ENCODE data around the gene XAGE1A. TPM values are rescaled to one million over a fixed set of nuclear protein-coding genes. Genes with fewer than 3 reads are reported as not detected.
"Not testable (repeated sequence)": the region's sequence is repeated elsewhere in the genome, so short reads cannot be mapped to it uniquely, and the experiment has no call there.

The XAGE1A gene
- polyA plus RNA-seq, 1 donor (not counting 4 experiments of a cell fraction or from before 2014, with no cell fraction given) = not detected

GRCh38 chrX:52542311-52542710 lies 46.7 kb downstream of the XAGE1A start:
- no peaks in the 10 kb centered on the region for H4K20me1 ChIP-seq (ENCODE audit: control insufficient read depth, extremely low read depth, insufficient read depth, low read length)
- no peaks in the 10 kb centered on the region for H3K36me3 ChIP-seq (ENCODE audit: control insufficient read depth in 2 of 2, extremely low read depth in 1 of 2, insufficient read depth in 2 of 2, low read length in 2 of 2)
- H2AFZ ChIP-seq (ENCODE audit: control insufficient read depth, low read length) = no peak overlapping the region
- no peak for FAIRE-seq
- peaks cover 4% of the 10 kb centered on the region for H3K9me3 ChIP-seq (ENCODE audit: control insufficient read depth, low read depth, low read length)
- H3K27ac ChIP-seq (ENCODE audit: control insufficient read depth, insufficient read depth, low read length) = no peak overlapping the region
- no peaks in the 10 kb centered on the region for H3K27me3 ChIP-seq (ENCODE audit: control insufficient read depth, extremely low read depth, insufficient read depth, low read length)
- no peak overlapping the region for H3K4me2 ChIP-seq (ENCODE audit: control insufficient read depth, extremely low read depth, insufficient read depth, low read depth, low read length)
- DNase-seq (ENCODE audit: low read depth, low spot score) = no peak
- dilution Hi-C loops (cut with MboI; ENCODE audit: extremely low pct_ligation_motif_present, low sequenced_read_pairs) = no loop called here
- TF ChIP-seq CTCF (optimal IDR thresholded peaks at IDR 0.05 in 1 of 3, IDR thresholded peaks at IDR 0.05 in 1 of 3, conservative IDR thresholded peaks at IDR 0.05 in 1 of 3; ENCODE audit: extremely low read depth in 1 of 3, insufficient read depth in 2 of 3, low read length in 3 of 3) (no peak), EZH2 (IDR thresholded peaks at IDR 0.05; ENCODE audit: low read length) (no peak)
- H3K79me2 ChIP-seq (ENCODE audit: control insufficient read depth, insufficient read depth, low read length) = no peaks in the 10 kb centered on the region
- H3K4me3 ChIP-seq (ENCODE audit: control insufficient read depth in 2 of 3, extremely low read depth in 1 of 3, insufficient read depth in 2 of 3, low read depth in 1 of 3, low read length in 3 of 3) = no peak overlapping the region
- H3K9ac ChIP-seq (ENCODE audit: control insufficient read depth, extremely low read depth, insufficient read depth, low read length) = no peak overlapping the region
- no peaks in the 10 kb centered on the region for H3K9me1 ChIP-seq (ENCODE audit: control insufficient read depth, extremely low read depth, insufficient read depth, low read length)
- H3K4me1 ChIP-seq (ENCODE audit: control insufficient read depth, extremely low read depth, insufficient read depth, low read length) = no peaks in the 10 kb centered on the region

DNA sequence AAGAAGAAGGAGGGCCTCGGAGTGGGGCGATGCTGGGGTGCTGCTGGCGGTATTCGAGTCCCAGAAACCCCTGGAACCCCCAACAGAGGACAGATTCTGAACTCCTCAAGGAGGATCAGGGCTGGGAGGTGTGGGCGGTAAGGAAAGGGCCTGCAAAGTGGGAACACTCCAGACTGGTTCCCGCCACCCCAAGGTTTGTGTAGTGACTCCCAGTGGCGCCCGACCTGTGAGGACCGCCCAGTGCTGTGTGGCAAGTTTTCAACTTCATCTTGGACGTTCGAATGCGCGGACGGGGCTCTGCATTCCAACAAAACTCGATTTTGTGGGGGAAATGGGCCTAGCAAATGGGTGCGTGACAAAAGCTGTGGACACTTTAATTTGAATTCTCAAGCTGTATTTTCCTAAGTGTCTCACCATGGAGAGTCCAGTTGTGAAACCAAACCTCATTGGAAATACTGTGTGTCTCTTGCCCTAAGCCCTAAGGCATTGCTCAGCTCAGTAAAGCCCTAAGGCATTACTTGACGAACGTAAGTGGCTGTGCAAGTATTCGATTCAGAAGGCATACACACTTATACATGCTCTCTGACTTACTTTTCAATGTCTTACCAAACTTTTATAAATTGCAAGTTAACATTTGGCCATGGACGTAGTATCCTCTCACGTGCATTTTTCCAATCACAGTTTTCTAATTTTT lies 48.7 kb downstream of the XAGE1A start:
- Histone ChIP-seq H2AFZ (ENCODE audit: control insufficient read depth, low read length) (no peak overlapping the region), H3K27me3 (ENCODE audit: control insufficient read depth, extremely low read depth, insufficient read depth, low read length) (no peaks in the 10 kb centered on the region), H3K9me3 (ENCODE audit: control insufficient read depth, low read depth, low read length) (peaks cover 4% of the 10 kb centered on the region), H3K36me3 (ENCODE audit: control insufficient read depth in 2 of 2, extremely low read depth in 1 of 2, insufficient read depth in 2 of 2, low read length in 2 of 2) (no peaks in the 10 kb centered on the region), H3K9ac (ENCODE audit: control insufficient read depth, extremely low read depth, insufficient read depth, low read length) (no peak overlapping the region), H3K4me3 (ENCODE audit: control insufficient read depth in 2 of 3, extremely low read depth in 1 of 3, insufficient read depth in 2 of 3, low read depth in 1 of 3, low read length in 3 of 3) (no peak overlapping the region), H3K27ac (ENCODE audit: control insufficient read depth, insufficient read depth, low read length) (no peak overlapping the region), H3K79me2 (ENCODE audit: control insufficient read depth, insufficient read depth, low read length) (no peaks in the 10 kb centered on the region), H3K9me1 (ENCODE audit: control insufficient read depth, extremely low read depth, insufficient read depth, low read length) (no peaks in the 10 kb centered on the region), H3K4me1 (ENCODE audit: control insufficient read depth, extremely low read depth, insufficient read depth, low read length) (no peaks in the 10 kb centered on the region), H4K20me1 (ENCODE audit: control insufficient read depth, extremely low read depth, insufficient read depth, low read length) (no peaks in the 10 kb centered on the region), H3K4me2 (ENCODE audit: control insufficient read depth, extremely low read depth, insufficient read depth, low read depth, low read length) (no peak overlapping the region)
- dilution Hi-C loops (cut with MboI; ENCODE audit: extremely low pct_ligation_motif_present, low sequenced_read_pairs) = no loop called here
- no peak for TF ChIP-seq EZH2 (IDR thresholded peaks at IDR 0.05; ENCODE audit: low read length)
- no peak for TF ChIP-seq CTCF (optimal IDR thresholded peaks at IDR 0.05 in 1 of 3, IDR thresholded peaks at IDR 0.05 in 1 of 3, conservative IDR thresholded peaks at IDR 0.05 in 1 of 3; ENCODE audit: extremely low read depth in 1 of 3, insufficient read depth in 2 of 3, low read length in 3 of 3)
- FAIRE-seq (no peak), DNase-seq (ENCODE audit: low read depth, low spot score) (no peak)

DNA sequence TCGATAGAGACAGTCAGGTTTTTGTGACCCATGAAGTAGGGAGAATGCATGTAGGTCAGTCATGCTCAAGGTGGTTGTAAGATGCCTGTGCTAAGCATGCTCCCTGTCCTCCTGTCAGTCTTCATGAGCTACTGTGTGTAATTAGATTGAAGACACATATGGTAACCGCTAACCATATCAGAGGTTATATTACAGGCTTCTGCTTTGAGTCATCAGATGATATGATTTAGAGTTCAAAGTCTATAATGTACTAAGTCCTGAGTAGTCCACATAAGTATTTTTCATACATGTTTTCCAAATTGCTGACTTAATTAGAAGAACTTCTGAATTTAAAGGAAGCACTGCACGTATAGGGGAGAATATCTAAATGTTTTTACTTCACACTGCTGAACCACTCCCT lies 53.2 kb downstream of the XAGE1A start:
- H3K79me2 ChIP-seq (ENCODE audit: control insufficient read depth, insufficient read depth, low read length); H3K4me1 ChIP-seq (ENCODE audit: control insufficient read depth, extremely low read depth, insufficient read depth, low read length); H3K9me3 ChIP-seq (ENCODE audit: control insufficient read depth, low read depth, low read length); DNase-seq (ENCODE audit: low read depth, low spot score); dilution Hi-C loops (cut with MboI; ENCODE audit: extremely low pct_ligation_motif_present, low sequenced_read_pairs); H4K20me1 ChIP-seq (ENCODE audit: control insufficient read depth, extremely low read depth, insufficient read depth, low read length); H3K36me3 ChIP-seq (ENCODE audit: control insufficient read depth in 2 of 2, extremely low read depth in 1 of 2, insufficient read depth in 2 of 2, low read length in 2 of 2); H3K27me3 ChIP-seq (ENCODE audit: control insufficient read depth, extremely low read depth, insufficient read depth, low read length); FAIRE-seq; H3K9ac ChIP-seq (ENCODE audit: control insufficient read depth, extremely low read depth, insufficient read depth, low read length); H3K4me2 ChIP-seq (ENCODE audit: control insufficient read depth, extremely low read depth, insufficient read depth, low read depth, low read length); H2AFZ ChIP-seq (ENCODE audit: control insufficient read depth, low read length); H3K4me3 ChIP-seq (ENCODE audit: control insufficient read depth in 2 of 3, extremely low read depth in 1 of 3, insufficient read depth in 2 of 3, low read depth in 1 of 3, low read length in 3 of 3); H3K27ac ChIP-seq (ENCODE audit: control insufficient read depth, insufficient read depth, low read length); H3K9me1 ChIP-seq (ENCODE audit: control insufficient read depth, extremely low read depth, insufficient read depth, low read length): not testable (repeated sequence)

Measured in keratinocyte (primary cell).